NCI-H510A treated with DMSO at 0.1 percent for 48 hours (cell line): ENCODE results near the gene TMPRSS4.
"Not testable (repeated sequence)": the region's sequence is repeated elsewhere in the genome, so short reads cannot be mapped to it uniquely, and the experiment has no call there.

ENCODE experiments used
- DNase-seq: peaks from one replicate; lab custom pipeline; 2025; lab: John Stamatoyannopoulos, UW

The TMPRSS4 gene

DNA sequence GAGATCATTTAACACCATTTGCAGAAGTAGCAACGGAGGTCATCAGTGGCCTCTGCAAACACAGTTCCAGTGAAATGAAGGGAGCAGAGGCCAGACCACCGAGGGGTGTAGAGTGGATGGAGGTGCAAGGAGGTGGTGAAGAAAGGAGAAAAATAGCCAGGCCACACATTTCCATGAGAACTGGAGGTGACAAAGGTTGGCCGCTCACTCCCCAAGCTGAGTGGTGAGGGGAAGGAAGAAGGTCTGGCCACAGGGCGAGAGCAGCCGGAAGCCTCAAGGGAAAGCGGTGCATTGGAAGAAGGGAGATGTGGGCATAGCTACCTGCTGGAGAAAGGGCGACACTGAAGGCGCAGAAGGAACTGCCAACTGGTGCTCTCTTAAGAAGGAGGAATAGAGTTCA lies 20.1 kb upstream of the TMPRSS4 start:
- no peak for DNase-seq

GRCh38 chr11:118057251-118058145 lies 19.4 kb upstream of the TMPRSS4 start:
- no peak for DNase-seq

- no peak for DNase-seq
Measured at GRCh38 chr11:118058311-118059245, 18.3 kb upstream of the TMPRSS4 start.

DNA sequence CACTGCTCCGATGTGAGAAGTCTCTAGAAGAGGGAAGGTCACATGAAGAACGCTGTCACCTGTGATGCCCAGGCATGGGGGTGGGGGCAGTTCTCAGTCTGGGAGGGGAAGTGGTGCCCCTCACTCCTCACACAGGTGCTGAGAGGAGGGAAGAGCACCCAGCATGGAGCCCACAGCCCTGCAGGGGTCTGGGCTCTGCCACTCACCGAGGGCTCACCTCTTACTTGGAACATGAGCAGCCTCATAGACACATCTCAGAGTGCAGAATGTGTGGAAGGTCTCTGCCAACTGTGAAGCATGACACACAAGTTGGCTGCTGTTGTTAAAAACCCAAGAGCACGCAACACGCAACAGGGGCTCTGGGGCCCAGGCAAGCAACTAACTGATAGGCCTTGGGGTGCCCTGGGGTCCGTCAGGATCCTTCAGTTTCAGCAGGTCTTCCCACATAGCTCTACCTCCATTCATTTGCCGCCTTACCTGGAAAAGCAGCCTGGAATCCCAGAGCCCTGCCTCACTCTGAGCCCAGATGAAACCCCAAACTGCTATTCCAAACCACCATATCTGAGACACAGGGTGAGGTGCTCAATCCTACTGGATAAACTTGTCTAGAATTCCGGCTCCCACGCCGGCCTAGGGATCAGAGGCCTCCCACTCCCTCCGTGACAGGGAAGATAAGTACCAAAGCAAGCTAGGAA lies 17.5 kb upstream of the TMPRSS4 start:
- no peak for DNase-seq

- DNase-seq: no peak
Measured at GRCh38 chr11:118060081-118060661, 16.7 kb upstream of the TMPRSS4 start.

DNA sequence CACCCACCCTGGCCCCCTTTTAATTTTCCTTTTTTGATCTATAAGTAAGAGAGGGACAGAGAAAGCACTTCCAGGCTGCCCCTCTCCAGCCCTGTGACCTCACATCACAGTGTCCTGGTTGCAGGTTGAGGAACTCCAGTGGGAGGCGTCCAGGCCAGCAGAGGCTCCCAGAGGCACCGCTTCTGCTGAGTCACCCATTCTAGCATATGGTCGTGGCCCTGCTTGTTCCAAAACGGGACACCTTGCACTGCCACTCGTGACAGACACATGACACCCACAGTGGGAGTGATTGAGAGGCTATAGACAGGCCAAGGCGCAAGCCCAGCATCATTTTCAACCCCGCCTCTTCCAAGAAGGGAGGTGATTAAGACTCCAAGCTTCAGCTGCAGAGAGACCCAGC lies 16.0 kb upstream of the TMPRSS4 start:
- no peak for DNase-seq

- no peak for DNase-seq
Measured at GRCh38 chr11:118061586-118062125, 15.2 kb upstream of the TMPRSS4 start.

DNA sequence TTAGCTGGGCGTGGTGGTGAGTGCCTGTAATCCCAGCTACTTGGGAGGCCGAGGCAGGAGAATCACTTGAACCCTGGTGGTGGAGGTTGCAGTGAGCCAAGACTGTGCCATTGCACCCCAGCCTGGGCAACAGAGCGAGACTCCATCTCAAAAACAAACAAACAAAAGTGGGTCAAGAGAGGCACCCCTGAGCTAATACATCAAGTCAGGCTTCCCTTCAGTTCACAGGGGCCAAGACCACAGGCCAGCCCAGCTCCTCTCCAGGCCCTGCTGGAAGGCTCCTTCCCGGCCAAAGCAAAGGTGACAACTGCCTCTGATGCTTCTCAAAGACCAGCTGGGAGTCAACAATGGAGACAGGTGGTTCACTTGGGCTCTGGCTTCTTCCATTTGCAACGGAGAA lies 14.7 kb upstream of the TMPRSS4 start:
- not testable (repeated sequence) for DNase-seq

DNA sequence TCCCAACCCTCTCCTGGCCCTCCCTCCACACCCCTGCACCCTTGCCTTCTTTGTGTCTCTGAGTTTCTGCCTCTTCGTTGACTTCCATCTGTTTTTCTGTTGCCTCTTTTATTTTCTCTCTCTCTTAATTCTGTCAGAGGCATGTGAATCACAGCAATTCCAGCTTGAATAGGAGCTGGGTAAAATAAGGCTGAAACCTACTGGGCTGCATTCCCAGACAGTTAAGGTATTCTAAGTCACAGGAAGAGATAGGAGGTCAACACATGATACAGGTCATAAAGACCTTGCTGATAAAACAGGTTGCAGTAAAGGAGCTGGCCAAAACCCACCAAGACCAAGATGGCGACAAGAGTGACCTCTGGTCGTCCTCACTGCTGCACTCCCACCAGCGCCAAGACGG lies 14.2 kb upstream of the TMPRSS4 start:
- DNase-seq: not testable (repeated sequence)

- no peak for DNase-seq
Measured at GRCh38 chr11:118064956-118065355, 11.9 kb upstream of the TMPRSS4 start.

DNA sequence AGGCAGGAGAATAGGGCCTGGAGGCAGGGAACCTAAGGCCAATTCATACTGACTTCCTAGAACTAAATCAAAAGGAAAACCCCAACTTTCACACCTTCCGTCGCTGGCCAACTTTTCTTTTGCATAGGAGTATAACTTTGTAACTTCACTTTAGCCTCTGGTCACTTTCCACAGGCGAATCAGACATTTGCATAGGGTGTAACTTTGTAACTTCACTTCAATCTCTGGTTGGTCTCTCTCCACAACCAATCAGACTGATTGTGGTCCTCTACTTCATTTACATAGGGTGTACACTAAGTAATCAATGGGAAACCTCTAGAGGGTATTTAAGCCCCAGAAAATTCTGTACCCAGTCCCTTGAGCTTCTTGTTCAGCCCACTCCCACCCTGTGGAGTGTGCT lies 11.5 kb upstream of the TMPRSS4 start:
- DNase-seq: no peak

GRCh38 chr11:118067006-118067405 lies 9.9 kb upstream of the TMPRSS4 start:
- DNase-seq: no peak

- DNase-seq: no peak
Measured at GRCh38 chr11:118068206-118068944, 8.5 kb upstream of the TMPRSS4 start.

- no peak for DNase-seq
Measured at GRCh38 chr11:118068945-118069612, 7.8 kb upstream of the TMPRSS4 start.

- no peak for DNase-seq
Measured at GRCh38 chr11:118071416-118072030, 5.4 kb upstream of the TMPRSS4 start.

- DNase-seq: no peak
Measured at GRCh38 chr11:118073554-118073953, 3.3 kb upstream of the TMPRSS4 start.

DNA sequence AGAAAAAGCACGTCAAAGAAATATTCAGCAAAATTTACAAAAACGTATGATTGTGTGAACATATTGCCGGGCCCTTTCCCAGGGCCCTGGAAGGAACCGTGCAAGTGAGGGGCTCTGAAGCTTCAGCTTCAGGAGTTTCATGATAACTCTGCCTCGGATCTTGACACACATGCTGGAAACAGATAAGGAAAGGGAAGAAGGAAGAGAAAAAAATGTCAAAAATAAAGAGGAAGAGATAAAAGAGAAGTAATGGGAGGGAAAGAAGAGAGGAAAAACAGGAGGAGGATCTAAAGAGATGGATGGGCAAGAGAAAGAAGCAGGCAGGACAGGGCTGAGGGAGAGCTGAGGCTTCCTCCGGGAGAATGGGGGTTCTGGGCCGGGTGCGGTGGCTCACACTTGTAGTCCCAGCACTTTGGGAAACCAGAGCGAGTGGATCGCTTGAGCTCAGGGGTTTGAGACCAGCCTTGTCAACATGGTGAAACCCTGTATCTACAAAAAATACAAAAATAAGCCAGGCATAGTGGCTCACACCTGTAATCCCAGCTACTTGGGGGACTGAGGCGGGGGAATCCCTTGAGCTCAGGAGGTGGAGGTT lies 2.7 kb upstream of the TMPRSS4 start:
- no peak for DNase-seq

DNA sequence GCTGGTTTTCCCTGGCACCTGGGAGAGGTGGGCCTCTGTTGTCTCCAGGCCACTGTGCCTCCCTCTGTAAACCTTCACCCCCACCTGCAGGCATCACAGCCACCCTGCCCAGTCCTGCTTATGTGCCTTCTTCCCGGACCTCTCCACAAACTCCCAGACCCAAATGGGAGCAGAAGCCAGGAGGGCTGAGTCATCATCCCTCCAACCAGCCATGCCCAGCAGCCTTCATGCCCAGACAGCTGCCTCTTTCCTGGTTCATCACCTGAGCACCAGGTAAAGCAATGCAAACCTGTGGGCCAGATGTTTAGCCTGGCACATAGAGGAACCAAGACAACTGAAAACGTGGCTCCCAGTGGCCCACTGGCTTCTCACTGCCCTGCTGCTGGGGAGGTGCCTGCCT lies 2.1 kb upstream of the TMPRSS4 start:
- DNase-seq: no peak

DNA sequence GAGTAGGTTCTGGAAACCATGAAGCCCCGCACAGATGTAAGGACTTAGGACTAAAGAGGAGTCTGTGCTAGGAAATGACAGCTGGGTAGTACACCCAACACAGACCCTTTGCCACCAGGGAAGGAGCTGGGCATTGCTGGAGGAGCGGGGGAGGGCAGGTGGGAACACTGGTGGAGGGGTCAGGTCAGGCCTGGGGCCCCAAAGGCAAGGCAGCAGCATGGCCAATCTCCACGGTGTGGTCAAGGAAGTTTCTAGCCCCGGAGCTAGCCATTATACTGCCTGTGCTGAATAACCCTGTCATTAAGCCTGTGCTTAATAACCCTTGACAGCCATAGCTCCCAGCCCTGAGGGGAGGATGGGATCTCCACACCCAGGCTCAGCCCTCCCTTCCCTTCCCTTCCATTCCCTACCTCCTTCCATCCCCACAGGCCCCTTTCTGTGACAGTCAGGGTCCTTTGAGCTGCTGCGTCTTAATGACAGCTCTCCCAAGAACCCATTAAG lies 2.1 kb downstream of the TMPRSS4 start:
- no peak for DNase-seq
